ENCODE data around the gene LCTL. TPM values are rescaled to one million over a fixed set of nuclear protein-coding genes. Genes with fewer than 3 reads are reported as not detected.

Gene LCTL, protein sequence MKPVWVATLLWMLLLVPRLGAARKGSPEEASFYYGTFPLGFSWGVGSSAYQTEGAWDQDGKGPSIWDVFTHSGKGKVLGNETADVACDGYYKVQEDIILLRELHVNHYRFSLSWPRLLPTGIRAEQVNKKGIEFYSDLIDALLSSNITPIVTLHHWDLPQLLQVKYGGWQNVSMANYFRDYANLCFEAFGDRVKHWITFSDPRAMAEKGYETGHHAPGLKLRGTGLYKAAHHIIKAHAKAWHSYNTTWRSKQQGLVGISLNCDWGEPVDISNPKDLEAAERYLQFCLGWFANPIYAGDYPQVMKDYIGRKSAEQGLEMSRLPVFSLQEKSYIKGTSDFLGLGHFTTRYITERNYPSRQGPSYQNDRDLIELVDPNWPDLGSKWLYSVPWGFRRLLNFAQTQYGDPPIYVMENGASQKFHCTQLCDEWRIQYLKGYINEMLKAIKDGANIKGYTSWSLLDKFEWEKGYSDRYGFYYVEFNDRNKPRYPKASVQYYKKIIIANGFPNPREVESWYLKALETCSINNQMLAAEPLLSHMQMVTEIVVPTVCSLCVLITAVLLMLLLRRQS
- 0.74 and 1.5 TPM in 2 replicates for total RNA-seq

GRCh38 chr15:66565741-66566144, at the start of gene LCTL:
TSS of gene LCTL (minus strand) at chr15:66565998. CDS start at chr15:66565365, 633 bp downstream.

GRCh38 chr15:66504563-66505429, 61.0 kb downstream of the LCTL start, which contains the start of the genes RPL4 and ZWILCH:
TSS of gene RPL4 (minus strand) at chr15:66504855. CDS start at chr15:66504790, 65 bp downstream.
TSS of gene ZWILCH (plus strand) at chr15:66505326. CDS start at chr15:66505339, 13 bp downstream.

Other genes with a start within 250 kb of the LCTL start
- gene TIPIN, start 209.3 kb downstream of the LCTL start, total RNA-seq, result 11.1 and 15.6 TPM in 2 replicates
- gene MAP2K1, start 179.1 kb downstream of the LCTL start, total RNA-seq, result 30.4 and 30.8 TPM in 2 replicates
- 29.3 and 37.0 TPM in 2 replicates for gene SNAPC5, start 68.2 kb downstream of the LCTL start, total RNA-seq
- 6,359 and 6,740 TPM in 2 replicates for gene RPL4, start 61.1 kb downstream of the LCTL start, total RNA-seq
- gene ZWILCH, start 60.7 kb downstream of the LCTL start, total RNA-seq, result 22.1 and 34.3 TPM in 2 replicates
- gene SMAD6, start 136.2 kb upstream of the LCTL start, total RNA-seq, result 4.7 and 7.1 TPM in 2 replicates